GM18909 (cell line): ENCODE measurements around the gene DOCK1.

ENCODE experiments used
- ATAC-seq: cut with Tn5 transposase; IDR thresholded peaks from one replicate; pipeline ENCODE4 v1.9.1; 2021; ENCODE audit warnings: mild to moderate bottlenecking; ENCODE audit not compliant: unreplicated experiment, poor library complexity

The DOCK1 gene

DNA sequence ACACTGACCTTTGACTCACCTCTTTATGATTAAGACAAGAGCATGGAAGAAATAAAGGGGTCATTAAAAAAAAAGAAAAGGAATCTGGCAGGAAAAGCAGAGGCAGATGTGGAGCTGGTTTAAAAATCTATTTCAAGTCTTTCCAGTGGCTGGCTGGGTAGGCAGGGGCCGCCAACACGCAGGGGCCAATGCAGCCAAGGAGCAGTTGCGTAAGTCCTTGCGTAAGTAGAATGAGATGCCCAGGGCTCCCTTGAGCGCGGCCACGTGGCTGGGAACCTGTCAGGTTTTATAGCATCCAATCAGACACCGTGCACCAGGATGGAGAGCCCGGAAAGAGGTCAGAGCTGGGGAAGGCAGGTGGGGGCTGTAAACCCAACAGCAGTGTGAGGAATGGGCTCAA lies 414.9 kb downstream of the DOCK1 start:
- ATAC-seq = no peak

DNA sequence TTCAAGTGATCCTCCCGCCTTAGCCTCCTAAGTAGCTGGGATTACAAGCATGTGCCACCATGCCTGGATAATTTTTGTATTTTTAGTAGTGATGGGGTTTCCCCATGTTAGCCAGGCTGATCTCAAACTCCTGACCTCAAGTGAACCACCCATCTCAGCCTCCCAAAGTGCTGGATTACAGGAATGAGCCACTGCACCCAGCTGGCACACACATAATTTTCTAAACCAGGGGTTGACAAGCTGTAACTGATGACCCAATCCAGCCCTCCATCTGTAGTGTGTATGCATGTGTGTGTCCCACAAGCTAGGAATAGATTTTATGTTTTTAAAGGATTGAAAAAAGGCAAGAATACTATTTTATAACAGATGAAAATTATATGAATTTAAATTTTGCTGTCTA lies 417.1 kb downstream of the DOCK1 start:
- ATAC-seq = no peak

DNA sequence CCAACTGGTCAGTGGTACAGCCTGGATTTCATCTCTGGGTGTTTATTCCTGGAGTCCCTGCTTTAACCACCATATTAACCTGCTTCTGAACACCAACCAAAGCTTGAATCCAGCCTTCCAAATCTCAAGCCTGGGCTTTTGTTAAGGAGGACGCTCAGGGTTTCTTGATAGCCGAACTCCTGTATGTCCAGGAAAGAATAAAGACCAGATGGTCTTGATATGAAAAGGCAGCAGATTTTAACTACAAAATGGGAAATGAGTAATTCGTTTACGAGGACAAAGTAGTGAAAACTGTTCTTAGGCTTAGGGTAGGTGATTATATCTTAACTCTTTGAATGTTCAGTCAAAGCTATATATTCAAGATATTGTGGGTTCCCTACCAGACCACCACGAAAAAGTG lies 420.3 kb downstream of the DOCK1 start:
- no peak for ATAC-seq

DNA sequence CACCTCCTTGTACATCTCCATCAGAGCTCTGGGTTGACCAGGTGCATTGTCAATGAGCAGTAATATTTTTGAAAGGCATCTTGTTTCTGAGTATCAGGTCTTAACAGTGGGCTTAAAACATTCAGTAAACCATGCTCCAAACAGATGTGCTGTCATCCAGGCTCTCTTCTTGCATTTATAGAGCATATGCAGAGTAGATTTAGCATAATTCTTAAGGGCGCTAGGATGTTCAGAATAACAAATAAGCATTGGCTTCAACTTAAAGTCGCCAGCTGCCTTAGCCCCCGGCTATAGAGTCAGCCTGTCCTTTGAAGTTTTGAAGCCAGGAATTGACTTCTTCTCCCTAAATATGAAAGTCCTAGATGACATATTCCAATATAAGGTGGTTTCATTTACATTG lies 421.7 kb downstream of the DOCK1 start:
- no peak for ATAC-seq

DNA sequence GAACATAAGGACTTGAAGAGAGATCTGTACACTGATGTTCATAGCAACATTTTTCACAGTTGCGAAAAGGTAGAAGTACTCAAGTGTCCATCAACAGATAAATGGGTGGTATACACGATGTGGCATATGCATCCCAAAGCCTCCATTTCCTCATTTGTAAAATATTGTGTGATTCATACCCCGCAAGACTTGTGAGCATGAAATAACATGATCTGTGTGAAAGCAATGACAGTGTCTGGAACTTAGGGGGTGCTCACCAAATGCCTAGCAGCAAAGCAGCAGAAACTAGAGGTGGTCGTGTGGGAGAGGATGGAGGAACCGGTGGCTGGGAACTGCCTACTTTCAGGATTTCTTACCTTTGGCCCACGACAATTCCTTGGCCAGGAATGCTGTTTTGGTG lies 426.5 kb downstream of the DOCK1 start:
- no peak for ATAC-seq

DNA sequence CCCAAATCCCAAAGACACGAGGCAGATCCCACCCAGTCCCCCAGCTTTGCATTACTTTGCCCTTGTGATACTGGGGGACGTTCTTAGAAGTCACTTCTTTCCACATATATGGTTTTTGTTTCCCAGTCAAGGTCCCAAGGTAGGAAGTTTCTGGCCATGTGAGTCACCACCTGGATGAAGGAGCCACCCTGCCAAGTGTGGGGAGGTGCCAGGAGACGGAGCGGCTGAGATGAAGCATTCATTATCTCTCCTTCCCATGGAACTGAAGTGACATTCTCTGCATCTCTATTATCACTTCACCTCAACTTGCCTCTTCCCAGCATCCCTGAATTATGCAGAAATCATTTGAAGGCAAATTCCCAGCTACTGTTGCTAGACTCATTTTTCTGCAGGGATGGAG lies 427.4 kb downstream of the DOCK1 start:
- no peak for ATAC-seq

DNA sequence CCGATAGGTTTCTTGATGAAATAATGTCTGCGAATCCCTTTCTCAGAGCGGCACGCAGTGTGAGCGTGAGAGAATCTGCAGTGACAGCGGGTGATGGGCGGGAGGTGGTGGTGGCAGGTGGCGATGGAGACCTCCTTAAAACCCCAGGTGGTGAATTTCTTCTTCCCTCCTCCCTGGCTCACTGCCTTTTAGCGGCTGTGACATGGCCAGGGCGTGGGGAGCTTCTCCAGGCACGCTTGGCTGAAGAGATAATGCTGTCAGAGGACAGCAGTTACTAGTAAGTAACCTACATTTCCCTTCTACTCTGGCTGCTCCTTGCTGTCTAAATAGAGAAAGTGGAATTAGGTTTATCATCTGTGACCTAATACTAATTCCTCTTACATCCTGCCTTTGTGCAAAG lies 432.6 kb downstream of the DOCK1 start:
- ATAC-seq = no peak

DNA sequence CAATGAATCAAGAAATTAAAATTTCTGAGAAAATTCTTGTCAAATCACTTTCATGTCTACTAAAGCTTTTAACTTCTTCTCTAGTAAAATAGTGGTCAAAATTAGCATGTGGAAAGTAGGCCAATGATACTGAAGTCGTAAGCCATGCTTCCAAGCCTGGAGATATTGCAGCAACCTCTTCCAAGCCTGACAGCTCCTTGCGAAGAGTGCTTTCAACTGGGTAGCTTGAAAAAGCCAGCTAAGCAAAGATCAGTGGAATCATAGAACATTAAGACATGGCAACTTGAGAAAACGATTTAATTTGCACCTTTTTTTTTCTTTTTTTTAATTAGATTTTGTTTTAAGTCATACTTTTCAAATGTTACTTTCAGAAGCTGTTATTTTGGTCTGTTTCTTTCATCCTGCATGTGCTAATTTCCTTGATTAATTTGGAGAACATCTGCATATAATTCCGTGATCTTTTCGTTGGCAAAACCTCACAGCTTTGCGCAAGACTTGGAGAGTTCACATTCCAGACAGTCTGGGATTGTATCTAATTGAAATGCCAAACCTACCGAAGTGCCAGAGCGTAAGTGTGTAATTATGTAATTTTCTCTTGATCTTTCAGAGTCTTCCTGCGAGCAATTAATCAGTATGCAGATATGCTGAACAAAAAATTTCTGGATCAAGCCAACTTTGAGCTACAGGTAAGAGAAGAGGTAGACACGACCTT lies 433.3 kb downstream of the DOCK1 start:
- ATAC-seq = no peak

DNA sequence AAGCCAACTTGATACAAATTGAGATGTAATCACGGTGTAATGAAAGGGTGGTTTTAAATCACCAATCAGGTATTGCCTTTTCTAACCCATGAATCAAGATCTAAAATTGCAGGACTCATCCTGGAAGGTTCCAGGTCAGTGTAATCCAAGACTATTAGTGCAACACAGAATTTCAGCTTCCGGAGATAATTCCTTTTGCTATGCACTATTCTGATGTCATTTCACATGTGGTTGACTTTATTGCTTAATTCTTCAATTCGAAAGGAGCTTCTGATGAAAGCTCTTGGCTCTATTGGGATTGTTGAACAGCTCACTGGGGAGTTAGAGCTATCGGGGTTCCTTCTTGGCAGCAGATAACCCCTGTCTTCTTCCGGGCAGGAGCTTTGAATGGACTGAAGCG lies 438.6 kb downstream of the DOCK1 start:
- ATAC-seq = no peak

DNA sequence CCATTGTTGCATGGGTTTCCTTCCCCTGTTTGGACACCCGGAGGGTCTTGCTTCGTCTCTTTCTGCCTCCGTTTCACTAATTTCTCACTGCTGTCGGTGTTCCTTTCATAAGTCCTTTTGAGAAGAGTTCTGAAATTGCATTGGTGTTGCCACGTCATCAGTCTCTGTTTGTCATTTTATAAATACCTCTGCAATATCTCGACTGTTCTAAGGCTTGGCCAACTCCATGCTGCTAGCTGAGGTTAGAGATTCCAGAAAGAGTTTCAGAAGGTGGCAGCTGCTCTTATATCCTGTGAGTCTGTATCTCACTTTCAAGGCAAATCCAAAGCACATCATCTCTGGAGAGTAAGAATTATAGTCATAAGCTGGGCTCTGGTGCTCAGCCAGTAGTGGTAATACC lies 439.1 kb downstream of the DOCK1 start:
- no peak for ATAC-seq

DNA sequence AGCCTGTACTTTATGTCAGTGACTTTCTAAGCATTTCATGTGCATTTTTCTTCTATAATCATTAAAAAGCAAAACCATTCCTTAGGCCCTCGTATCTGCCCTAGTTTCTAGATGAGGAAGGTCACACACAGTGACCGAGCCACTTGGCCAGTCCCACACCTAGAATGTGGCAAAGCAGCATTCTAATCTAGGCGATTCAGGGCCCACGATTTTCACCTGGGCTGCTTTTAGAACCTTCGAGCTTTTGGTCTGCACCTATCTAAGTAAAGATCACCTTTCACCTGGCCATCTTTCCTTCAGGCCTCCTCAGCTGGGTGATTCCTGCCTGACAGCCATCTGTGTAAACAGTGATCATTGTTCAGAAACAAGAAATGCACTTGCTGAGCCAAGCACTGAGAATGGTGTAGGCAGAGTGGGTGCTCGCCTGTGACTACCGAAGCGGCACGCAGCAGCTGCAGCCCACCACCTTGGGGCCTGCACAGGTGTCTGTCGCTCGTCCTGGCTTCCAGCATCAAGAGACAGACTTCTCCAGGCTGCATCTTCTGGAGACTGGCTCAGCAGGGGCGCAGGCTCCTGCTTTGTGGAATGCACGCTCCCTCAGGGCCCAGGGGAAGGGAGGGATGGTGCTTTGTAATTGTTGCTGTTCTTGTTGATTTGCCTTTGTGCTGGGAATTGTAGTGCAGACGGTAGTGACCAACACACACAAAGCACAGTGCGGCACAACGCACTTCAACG lies 440.2 kb downstream of the DOCK1 start:
- no peak for ATAC-seq

DNA sequence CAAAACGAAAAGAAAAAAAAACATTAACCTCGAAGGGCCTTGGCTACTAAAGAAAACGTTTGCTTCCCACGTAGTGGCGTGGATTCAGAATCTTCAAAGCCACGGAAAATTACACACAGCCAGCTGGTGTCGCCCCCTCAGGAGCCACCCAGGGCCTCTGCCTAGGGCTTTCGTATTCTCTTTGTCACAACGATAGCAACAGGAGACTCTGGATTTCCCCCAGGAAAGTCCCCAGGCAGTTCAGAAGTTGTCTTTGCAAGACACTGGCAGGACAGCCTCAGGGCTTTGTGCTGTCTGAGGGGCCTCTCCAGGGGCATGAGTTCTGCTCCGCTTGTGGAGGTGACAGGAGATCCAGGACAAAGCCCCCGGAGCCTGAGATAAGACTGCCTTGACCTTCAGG lies 441.4 kb downstream of the DOCK1 start:
- no peak for ATAC-seq

DNA sequence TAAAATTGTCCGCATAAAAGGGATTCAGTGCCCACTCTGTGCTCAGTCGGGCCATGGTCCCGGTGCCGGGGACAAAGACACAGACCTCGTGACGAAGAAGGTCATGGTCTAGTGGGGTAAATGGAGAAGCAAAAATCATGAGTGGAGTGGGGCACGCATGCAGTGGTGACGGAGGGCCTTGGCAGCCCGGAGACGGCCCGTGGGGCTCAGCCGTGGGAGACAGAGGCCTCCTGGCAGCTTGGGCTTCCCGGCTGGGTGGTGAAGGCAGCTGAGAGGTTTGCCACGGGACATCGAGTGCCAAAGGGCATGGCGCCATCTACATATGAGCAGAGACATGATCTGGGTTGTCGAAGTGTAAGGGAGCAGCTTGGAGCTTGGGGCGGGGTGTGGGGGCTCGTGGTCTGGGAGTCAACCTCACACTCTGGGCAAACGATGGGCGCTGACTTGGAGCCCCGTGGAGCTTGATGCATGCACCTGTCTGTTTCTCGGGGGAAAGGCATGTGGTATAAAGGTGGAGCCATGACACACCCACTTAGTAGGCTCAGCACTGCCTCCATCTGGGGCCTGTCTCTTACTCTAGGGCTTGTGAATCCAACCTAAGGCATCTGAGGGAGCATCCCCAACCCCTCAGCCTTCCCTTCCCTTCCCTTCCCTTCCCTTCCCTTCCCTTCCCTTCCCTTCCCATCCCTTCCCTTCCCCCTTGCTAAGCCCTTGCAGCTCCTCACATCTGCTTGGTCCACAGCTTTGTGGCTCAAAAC lies 442.2 kb downstream of the DOCK1 start:
- no peak for ATAC-seq

DNA sequence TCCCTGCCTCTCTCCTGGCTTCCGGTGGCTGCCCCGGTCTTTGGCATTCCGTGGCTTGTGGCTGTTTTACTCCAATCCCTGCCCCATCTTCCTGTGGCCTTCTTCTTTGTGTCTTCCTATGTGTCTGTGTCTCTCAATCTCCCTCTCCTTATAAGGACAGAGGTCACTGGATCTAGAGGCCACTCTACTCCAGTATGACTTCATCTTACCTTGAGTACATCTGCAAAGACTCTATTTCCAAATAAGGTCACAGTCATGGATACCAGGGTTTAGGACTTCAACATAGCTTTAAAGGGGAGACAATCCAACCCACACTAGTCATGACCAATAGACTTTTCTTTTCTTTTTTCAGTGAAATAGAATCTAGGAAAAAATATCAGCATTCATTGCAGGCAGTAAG lies 444.5 kb downstream of the DOCK1 start:
- no peak for ATAC-seq

DNA sequence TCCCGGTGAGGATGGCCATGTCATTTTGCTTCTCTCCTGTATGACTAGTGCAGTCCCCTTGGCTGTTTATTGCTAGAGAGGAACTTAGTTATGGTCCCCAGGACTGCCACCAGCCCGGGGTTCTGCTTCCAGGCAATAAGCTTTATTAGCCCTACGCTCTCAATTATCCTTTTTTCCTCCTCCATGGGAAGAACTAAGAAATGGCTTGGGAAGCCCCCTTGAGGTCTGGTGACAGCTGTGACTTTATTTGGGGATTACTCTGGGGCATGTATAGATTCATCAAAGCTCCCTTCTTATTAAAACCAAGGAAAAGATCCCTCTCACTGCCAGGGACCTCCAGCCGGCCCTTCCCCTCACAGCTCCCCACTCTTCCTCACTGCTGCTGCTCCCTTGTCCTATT lies 446.3 kb downstream of the DOCK1 start:
- ATAC-seq = no peak

DNA sequence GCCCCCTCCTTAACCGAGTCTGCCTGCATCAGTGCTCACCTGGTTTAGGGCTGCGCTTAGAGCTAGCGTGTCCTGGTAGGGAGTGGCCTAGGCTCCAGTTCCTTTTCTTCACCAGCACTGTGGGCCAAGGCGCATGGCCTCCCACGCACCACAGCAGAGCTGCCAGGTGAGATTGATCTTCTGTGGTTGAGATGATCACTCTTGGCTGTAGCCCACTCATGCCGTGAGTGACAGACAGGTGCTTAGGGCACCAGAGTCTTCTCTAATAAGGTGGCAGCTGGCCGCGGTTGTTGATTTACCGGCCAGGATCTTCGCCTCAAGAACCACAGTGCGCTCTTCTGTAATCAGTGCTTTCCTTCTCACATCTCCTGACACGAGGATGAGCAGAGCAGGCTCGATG lies 448.3 kb downstream of the DOCK1 start:
- ATAC-seq = no peak

DNA sequence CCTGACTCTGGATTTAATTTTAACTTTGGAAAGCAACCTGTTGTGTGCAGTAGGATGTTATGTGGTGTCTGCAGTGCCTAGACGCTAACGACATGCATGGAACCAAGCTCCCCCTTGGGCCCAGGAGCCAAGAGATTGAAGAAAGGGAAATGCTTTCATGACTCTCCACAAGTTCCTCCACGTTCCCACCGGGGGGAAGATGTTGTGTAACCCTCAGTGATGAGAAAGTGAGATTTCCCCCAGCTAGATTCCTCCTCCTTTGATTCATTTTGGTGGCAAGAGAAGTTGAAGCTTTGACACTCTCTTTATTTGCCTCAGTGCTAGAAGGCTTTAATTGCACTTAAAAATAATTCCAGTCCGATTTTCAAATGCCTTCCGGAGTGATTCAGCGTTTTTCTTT lies 449.0 kb downstream of the DOCK1 start:
- ATAC-seq = no peak

DNA sequence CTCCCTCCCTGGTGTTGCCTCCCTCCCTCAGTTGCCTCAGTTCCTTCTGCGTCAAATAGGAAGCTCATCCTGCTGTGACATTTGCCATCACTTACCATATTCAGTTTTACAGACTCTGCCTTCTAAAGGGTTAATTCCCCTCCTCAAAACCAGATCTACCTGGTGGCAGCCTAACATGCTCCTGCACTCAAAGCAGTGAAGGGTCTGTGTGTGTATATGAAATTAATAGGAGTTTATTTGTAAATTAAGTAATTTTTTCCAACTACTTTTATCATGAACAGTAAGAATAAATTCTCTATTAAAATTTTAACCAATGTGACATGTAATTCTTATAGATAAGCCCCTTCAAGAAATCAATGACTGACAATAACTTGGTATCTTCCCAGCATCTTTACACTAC lies 449.8 kb downstream of the DOCK1 start:
- no peak for ATAC-seq

DNA sequence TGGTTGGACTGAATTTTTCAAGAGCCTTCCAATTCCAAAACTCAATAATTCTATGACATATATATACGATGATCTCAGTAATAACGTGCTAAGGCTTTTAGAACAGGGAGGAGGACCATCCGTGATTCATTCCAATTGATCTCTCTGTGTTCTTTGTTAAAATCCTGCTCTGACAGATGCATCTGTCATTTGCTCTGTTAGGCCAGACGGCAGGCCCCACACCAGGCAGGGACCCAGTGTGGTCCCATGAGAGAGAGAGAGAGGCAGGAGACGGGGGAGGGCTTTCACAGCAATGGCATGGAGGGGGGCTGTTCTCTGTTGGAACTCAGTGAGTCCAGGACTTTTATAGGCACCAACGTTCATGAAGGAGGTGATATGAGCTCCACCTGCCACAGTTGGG lies 451.1 kb downstream of the DOCK1 start:
- no peak for ATAC-seq

DNA sequence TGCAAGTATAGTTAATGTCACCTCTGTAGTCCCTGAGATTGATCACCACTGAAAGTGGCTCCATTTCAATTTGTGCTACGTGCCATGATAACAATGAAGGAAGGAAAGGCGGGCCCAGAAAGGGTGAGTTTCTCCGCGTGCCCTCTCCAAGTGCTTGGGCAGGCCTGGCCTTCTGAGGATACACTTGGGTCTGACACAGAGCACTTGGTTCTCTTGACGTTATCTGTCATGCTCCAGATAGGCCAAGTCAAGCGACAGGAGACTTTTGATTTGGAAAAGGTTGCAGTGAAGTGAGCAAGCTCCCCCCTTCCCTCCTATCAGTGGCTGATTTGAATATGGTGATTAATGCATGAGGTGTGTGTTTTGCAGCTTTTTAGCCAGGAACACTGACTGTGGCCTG lies 452.0 kb downstream of the DOCK1 start:
- no peak for ATAC-seq

DNA sequence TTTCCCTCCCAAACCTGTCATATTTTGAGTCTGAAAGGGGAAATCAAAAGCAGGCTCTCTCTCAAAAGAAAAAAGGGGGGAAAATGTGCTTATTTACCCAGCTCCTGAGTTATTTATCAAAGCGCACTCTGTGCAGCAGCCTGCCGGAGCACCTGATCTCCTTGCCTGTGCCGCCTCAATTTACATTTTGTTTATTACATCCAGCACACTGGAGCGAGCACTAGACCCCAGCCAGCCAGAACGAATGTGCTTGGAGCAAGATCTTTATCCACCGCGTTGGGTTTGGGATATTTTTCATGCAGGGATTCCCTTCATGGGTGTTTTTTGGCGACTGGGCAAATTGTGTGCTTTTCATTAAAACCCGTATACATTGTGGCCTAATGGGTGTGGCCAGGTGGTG lies 453.1 kb downstream of the DOCK1 start:
- ATAC-seq = no peak

DNA sequence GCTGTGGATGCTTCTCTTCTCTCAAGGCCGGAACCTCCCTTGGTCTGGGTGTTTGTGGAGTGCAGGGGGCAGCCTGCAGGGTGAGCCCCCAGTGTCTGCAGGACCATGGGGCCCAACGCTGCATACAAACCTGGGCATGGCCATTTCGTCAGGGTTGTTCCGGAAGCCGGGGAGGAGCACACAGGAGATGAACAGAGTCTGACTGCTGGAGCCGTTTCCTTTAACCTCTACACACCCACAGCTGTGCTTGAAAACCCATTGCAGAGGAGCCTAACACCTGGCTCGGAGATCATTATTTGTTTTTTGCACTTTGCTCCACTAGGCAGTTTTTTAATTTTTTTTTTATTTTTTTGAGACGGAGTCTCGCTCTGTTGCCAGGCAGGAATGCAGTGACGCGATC lies 458.8 kb downstream of the DOCK1 start:
- ATAC-seq = no peak
